ENCODE data around the gene DAB1. TPM values are rescaled to one million over a fixed set of nuclear protein-coding genes. Genes with fewer than 3 reads are reported as not detected.

Gene DAB1
- polyA plus RNA-seq, 1 experiment: 0.05 TPM

GRCh38 chr1:57041901-57042300 is 382.0 kb downstream of the DAB1 start:
- H3K4me3 ChIP-seq (ENCODE audit: low read depth, low read length): no peak overlapping the region
- peaks cover 3% of the 10 kb centered on the region for H3K27me3 ChIP-seq (ENCODE audit: control insufficient read depth, insufficient read depth, low read length)
- TF ChIP-seq CTCF (IDR thresholded peaks at IDR 0.05; ENCODE audit: low read depth, low read length): no peak
- ChIA-PET POLR2A (no interaction called here), CTCF (no interaction called here)
- H3K27ac ChIP-seq (ENCODE audit: low read depth, low read length): no peak overlapping the region
- no peaks in the 10 kb centered on the region for H3K9me3 ChIP-seq (ENCODE audit: control insufficient read depth, insufficient read depth, low read length)
- DNase-seq (ENCODE audit: low read depth, low spot score): no peak

- ChIA-PET POLR2A (no interaction called here), CTCF (no interaction called here)
- TF ChIP-seq CTCF (IDR thresholded peaks at IDR 0.05; ENCODE audit: low read depth, low read length): no peak
- Histone ChIP-seq H3K9me3 (ENCODE audit: control insufficient read depth, insufficient read depth, low read length) (no peaks in the 10 kb centered on the region), H3K27me3 (ENCODE audit: control insufficient read depth, insufficient read depth, low read length) (peaks cover 3% of the 10 kb centered on the region), H3K4me3 (ENCODE audit: low read depth, low read length) (no peak overlapping the region), H3K27ac (ENCODE audit: low read depth, low read length) (no peak overlapping the region)
- no peak for DNase-seq (ENCODE audit: low read depth, low spot score)
Observed at GRCh38 chr1:57040811-57041210, 383.0 kb downstream of the DAB1 start.

- Histone ChIP-seq H3K27ac (ENCODE audit: low read depth, low read length) (no peak overlapping the region), H3K4me3 (ENCODE audit: low read depth, low read length) (no peak overlapping the region), H3K27me3 (ENCODE audit: control insufficient read depth, insufficient read depth, low read length) (no peaks in the 10 kb centered on the region), H3K9me3 (ENCODE audit: control insufficient read depth, insufficient read depth, low read length) (no peaks in the 10 kb centered on the region)
- no peak for TF ChIP-seq CTCF (IDR thresholded peaks at IDR 0.05; ENCODE audit: low read depth, low read length)
- ChIA-PET CTCF (no interaction called here), POLR2A (no interaction called here)
- DNase-seq (ENCODE audit: low read depth, low spot score): no peak
Observed at GRCh38 chr1:57036641-57037579, 386.9 kb downstream of the DAB1 start.

- TF ChIP-seq CTCF (IDR thresholded peaks at IDR 0.05; ENCODE audit: low read depth, low read length): no peak
- ChIA-PET POLR2A (no interaction called here), CTCF (no interaction called here)
Observed at GRCh38 chr1:57034713-57035112, 389.1 kb downstream of the DAB1 start.

GRCh38 chr1:57033222-57034001 is 390.4 kb downstream of the DAB1 start:
- Histone ChIP-seq H3K9me3 (ENCODE audit: control insufficient read depth, insufficient read depth, low read length) (no peaks in the 10 kb centered on the region), H3K27ac (ENCODE audit: low read depth, low read length) (no peak overlapping the region), H3K27me3 (ENCODE audit: control insufficient read depth, insufficient read depth, low read length) (no peaks in the 10 kb centered on the region), H3K4me3 (ENCODE audit: low read depth, low read length) (no peak overlapping the region)
- CTCF ChIA-PET: interaction anchor here (0.9 kb wide), 1 partner anchor 85 kb away, joined by 3 read pairs; no protein-coding TSS in a partner anchor
- DNase-seq (ENCODE audit: low read depth, low spot score): no peak
- TF ChIP-seq CTCF (IDR thresholded peaks at IDR 0.05; ENCODE audit: low read depth, low read length): no peak
- POLR2A ChIA-PET: no interaction called here

More at GRCh38 chr1:57034713-57035112, 389.1 kb downstream of the DAB1 start:
- H3K9me3 ChIP-seq (ENCODE audit: control insufficient read depth, insufficient read depth, low read length): no peaks in the 10 kb centered on the region
- H3K4me3 ChIP-seq (ENCODE audit: low read depth, low read length): no peak overlapping the region
- no peaks in the 10 kb centered on the region for H3K27me3 ChIP-seq (ENCODE audit: control insufficient read depth, insufficient read depth, low read length)
- no peak overlapping the region for H3K27ac ChIP-seq (ENCODE audit: low read depth, low read length)
- DNase-seq (ENCODE audit: low read depth, low spot score): no peak
